GM12872 (cell line): ENCODE results near the gene PRAMEF12.

Experiments
- CTCF ChIP-seq: IDR thresholded peaks from 3 replicates; pipeline ENCODE4 v1.5.1; 2011; ENCODE audit warnings: low read depth, mild to moderate bottlenecking, low read length, moderate library complexity; ENCODE audit not compliant: insufficient read depth

The PRAMEF12 gene

GRCh38 chr1:12771186-12771585 lies 2.4 kb upstream of the PRAMEF12 start:
- no peak for TF ChIP-seq CTCF

GRCh38 chr1:12772520-12772919 lies 1.0 kb upstream of the PRAMEF12 start:
- TF ChIP-seq CTCF, result no peak

GRCh38 chr1:12774801-12775345 lies 1.3 kb downstream of the PRAMEF12 start:
- TF ChIP-seq CTCF, result no peak

- no peak for TF ChIP-seq CTCF
Measured at GRCh38 chr1:12775443-12775842, 1.9 kb downstream of the PRAMEF12 start.

GRCh38 chr1:12776801-12777557 lies 3.4 kb downstream of the PRAMEF12 start:
- no peak for TF ChIP-seq CTCF

GRCh38 chr1:12778061-12778460 lies 4.5 kb downstream of the PRAMEF12 start:
- TF ChIP-seq CTCF, result no peak

GRCh38 chr1:12778907-12779306 lies 5.4 kb downstream of the PRAMEF12 start:
- TF ChIP-seq CTCF, result no peak
